SK-N-MC (cell line): ENCODE data around the gene CDH23.

Source experiments
- EZH2 ChIP-seq: fragments of 200-600 bp; sonication (generic); IDR thresholded peaks from one replicate; pipeline ENCODE4 v1.6.1; 2017; ENCODE audit warnings: antibody characterized with exemption
- FOXP2 ChIP-seq: optimal IDR thresholded peaks from 2 replicates; pipeline ENCODE3; 2011; ENCODE audit warnings: mild to moderate bottlenecking, moderate library complexity; ENCODE audit not compliant: insufficient read depth; ENCODE audit errors: extremely low read length, control extremely low read depth
- POLR2AphosphoS5 ChIP-seq: IDR thresholded peaks from 2 replicates; pipeline ENCODE4 v1.6.1; 2012; ENCODE audit warnings: mild to moderate bottlenecking, low read depth, low read length, borderline replicate concordance

DNA sequence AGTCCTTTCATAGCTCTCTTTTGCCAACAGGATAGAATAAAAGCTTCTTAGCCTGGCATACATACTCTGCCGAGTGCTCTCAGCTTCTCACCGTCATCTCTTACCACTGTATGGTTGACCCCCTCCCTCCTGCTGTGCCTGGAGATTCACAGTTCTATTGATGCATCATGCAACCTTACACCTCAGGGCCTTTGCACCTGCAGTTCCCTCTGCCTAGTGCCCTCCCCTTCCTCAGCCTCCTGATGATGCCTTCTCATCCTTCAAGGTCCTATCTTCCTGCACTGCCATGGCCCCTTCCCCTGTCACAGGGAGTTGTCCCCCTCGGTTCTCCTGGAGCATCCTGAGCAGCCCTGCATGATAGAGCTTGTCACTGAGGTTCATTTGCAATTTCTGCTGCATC is 81.5 kb downstream of the CDH23 start:
- TF ChIP-seq POLR2AphosphoS5, result no peak
- TF ChIP-seq EZH2, result no peak
- no peak for TF ChIP-seq FOXP2
